HepG2 (cell line): Measurements from ENCODE around the gene NDUFS7. TPM values are rescaled to one million over a fixed set of nuclear protein-coding genes. Genes with fewer than 3 reads are reported as not detected.

Experiments used
- AGO2 ChIP-seq: fragments of 200-400 bp; formaldehyde crosslinking; optimal IDR thresholded peaks from 2 replicates; pipeline ENCODE3; 2017; ENCODE audit warnings: mild to moderate bottlenecking, low read depth, low read length, moderate library complexity
- CHD2 ChIP-seq: IDR thresholded peaks from 2 replicates; pipeline ENCODE4 v1.6.1; 2011; ENCODE audit warnings: low read depth, low read length, improper control_type of control experiment
- GABPB1 ChIP-seq: IDR thresholded peaks from 2 replicates; pipeline ENCODE4 v1.6.1; 2016; ENCODE audit warnings: mild to moderate bottlenecking, missing genetic modification reagents, moderate library complexity, missing compliant biosample characterization
- GZF1 ChIP-seq: sonication (generic); formaldehyde crosslinking; IDR thresholded peaks from 2 replicates; pipeline ENCODE4 v1.5.1; 2020; ENCODE audit warnings: mild to moderate bottlenecking, missing genetic modification reagents
- MAZ ChIP-seq, 2 experiments: sonication (generic) in 1 of 2; formaldehyde crosslinking in 1 of 2; IDR thresholded peaks; 2 replicates each; pipeline versions ENCODE4 v1.5.0 to v1.6.1; 2012 to 2020; ENCODE audit warnings: low read depth in 2 of 2, mild to moderate bottlenecking in 2 of 2, borderline replicate concordance in 1 of 2, improper control_type of control experiment in 1 of 2, low read length in 1 of 2, missing genetic modification reagents in 1 of 2, moderate library complexity in 1 of 2
- PRPF4 ChIP-seq: fragments of 200-400 bp; formaldehyde crosslinking; IDR thresholded peaks from 2 replicates; pipeline ENCODE4 v1.6.1; 2016; ENCODE audit warnings: low read length, low read depth; ENCODE audit not compliant: poor library complexity, severe bottlenecking
- ZFP37 ChIP-seq: sonication (generic); formaldehyde crosslinking; IDR thresholded peaks from 2 replicates; pipeline ENCODE4 v1.4.0; 2020; ENCODE audit warnings: missing genetic modification reagents, borderline replicate concordance
- ZMYM3 ChIP-seq: sonication (generic); formaldehyde crosslinking; IDR thresholded peaks from 2 replicates; pipeline ENCODE4 v1.5.1; 2020; ENCODE audit warnings: mild to moderate bottlenecking, missing genetic modification reagents
- ZNF331 ChIP-seq: sonication (generic); formaldehyde crosslinking; IDR thresholded peaks from 2 replicates; pipeline ENCODE4 v1.4.0; 2020; ENCODE audit warnings: missing genetic modification reagents
- ZNF34 ChIP-seq: sonication (generic); formaldehyde crosslinking; IDR thresholded peaks from 2 replicates; pipeline ENCODE4 v1.4.0; 2020; ENCODE audit warnings: mild to moderate bottlenecking, missing genetic modification reagents, borderline replicate concordance
- ZNF660 ChIP-seq: sonication (generic); formaldehyde crosslinking; IDR thresholded peaks from 2 replicates; pipeline ENCODE4 v1.5.1; 2020; ENCODE audit warnings: mild to moderate bottlenecking, low read depth, missing genetic modification reagents, borderline replicate concordance
- polyA plus RNA-seq, 8 experiments: library from polyadenylated mRNA; depleted of rRNA in 3 of 8; stranded (reverse) in 7 of 8; unstranded in 1 of 8; fragments of >200 nt; fragmentation: Illumina TruSeq in 4 of 8; extraction: Trizol in 4 of 8; gene quantifications; 2 replicates each; pipeline versions ENCODE4 v1.2.1 to v1.2.3, GENCODE V29; 2011 to 2016; ENCODE audit warnings: low read depth in 4 of 8, missing spikeins in 1 of 8, mixed read lengths in 1 of 8; ENCODE audit not compliant: insufficient read depth in 1 of 8
- total RNA-seq, 5 experiments: library from RNA; depleted of rRNA; stranded (reverse); fragments of >200 nt; fragmentation: Illumina TruSeq; extraction: Trizol; gene quantifications; 2 replicates each; pipeline ENCODE4 v1.2.3, GENCODE V29; 2016; ENCODE audit warnings: low read depth in 1 of 5
- TF ChIP-seq, protein P1 (sequence below): sonication (generic); formaldehyde crosslinking; IDR thresholded peaks from 2 replicates; pipeline ENCODE4 v1.4.0; 2020; ENCODE audit warnings: missing genetic modification reagents
- TF ChIP-seq, protein P2 (sequence below): sonication (generic); formaldehyde crosslinking; IDR thresholded peaks from 2 replicates; pipeline ENCODE4 v1.5.0; 2020; ENCODE audit warnings: missing genetic modification reagents, mild to moderate bottlenecking, borderline replicate concordance
- TF ChIP-seq, protein P3 (sequence below): sonication (generic); formaldehyde crosslinking; IDR thresholded peaks from 2 replicates; pipeline ENCODE4 v1.8.0; 2022; ENCODE audit warnings: mild to moderate bottlenecking, missing genetic modification reagents
- TF ChIP-seq, protein P4 (sequence below): sonication (generic); formaldehyde crosslinking; IDR thresholded peaks from 2 replicates; pipeline ENCODE4 v1.9.0; 2022; ENCODE audit warnings: low read depth, missing genetic modification reagents
- TF ChIP-seq, protein P5 (sequence below): sonication (generic); formaldehyde crosslinking; IDR thresholded peaks from 2 replicates; pipeline ENCODE4 v1.5.1; 2020; ENCODE audit warnings: mild to moderate bottlenecking, missing genetic modification reagents, moderate library complexity

Gene NDUFS7
- total and polyA plus RNA-seq, 2 of the 13 experiments (the other 11 are each of a cell fraction or from before 2014, with no cell fraction given), result 34.3 to 66.9 TPM

DNA sequence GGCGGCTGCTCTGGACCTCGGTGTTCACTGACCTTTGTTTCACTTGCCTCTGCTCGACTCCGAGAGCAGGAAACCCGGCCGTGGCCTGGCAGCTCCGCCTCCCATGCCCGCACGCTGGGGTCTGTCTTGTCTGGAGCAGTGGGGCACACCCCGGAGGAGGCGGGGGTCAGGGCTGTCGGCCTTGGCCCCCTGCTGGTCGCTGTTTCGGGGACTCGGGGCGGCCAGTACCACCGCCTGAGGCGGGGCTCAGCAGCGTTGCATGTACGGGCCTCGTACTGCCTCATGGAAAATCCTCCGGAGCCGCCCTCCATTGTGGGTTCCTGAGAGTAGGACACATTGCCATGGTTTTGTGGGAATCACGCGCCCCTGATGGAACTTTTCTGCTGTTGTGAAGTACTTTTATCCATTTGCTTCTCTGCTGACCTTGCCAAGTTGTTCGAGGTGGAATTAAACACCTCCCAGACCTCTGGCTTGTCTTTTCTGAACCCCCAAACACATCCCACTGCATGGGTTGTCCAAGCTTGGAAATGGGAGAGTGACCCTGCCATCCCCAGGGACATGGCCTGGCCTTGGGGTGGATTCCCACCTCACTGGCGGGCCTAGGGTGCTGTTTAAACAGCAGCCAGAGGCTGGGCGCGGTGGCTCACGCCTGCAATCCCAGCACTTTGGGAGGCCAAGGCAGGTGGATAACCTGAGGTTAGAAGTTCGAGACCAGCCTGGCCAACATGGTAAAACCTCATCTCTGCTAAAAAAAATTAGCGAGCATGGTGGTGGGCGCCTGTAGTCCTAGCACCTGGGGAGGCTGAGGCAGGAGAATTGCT is 5.5 kb upstream of the NDUFS7 start (continued):
- TF ChIP-seq, protein P1, sequence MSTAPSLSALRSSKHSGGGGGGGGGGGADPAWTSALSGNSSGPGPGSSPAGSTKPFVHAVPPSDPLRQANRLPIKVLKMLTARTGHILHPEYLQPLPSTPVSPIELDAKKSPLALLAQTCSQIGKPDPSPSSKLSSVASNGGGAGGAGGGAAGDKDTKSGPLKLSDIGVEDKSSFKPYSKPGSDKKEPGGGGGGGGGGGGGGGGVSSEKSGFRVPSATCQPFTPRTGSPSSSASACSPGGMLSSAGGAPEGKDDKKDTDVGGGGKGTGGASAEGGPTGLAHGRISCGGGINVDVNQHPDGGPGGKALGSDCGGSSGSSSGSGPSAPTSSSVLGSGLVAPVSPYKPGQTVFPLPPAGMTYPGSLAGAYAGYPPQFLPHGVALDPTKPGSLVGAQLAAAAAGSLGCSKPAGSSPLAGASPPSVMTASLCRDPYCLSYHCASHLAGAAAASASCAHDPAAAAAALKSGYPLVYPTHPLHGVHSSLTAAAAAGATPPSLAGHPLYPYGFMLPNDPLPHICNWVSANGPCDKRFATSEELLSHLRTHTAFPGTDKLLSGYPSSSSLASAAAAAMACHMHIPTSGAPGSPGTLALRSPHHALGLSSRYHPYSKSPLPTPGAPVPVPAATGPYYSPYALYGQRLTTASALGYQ (CRISPR knock-in tag), result no peak
- no peak for TF ChIP-seq ZNF660 (CRISPR knock-in tag)
- TF ChIP-seq GABPB1 (CRISPR knock-in tag), result peak; percentile 35; the same call in 1 of the 2 replicates
- TF ChIP-seq MAZ (IDR thresholded peaks at IDR 0.05; ENCODE audit: borderline replicate concordance, low read depth, low read length), result no peak
- no peak for TF ChIP-seq MAZ (CRISPR knock-in tag; IDR thresholded peaks at IDR 0.05; ENCODE audit: low read depth)
- TF ChIP-seq ZNF34 (CRISPR knock-in tag), result no peak
- peak; percentile 43 for TF ChIP-seq AGO2
- TF ChIP-seq ZMYM3, result no peak
- TF ChIP-seq, protein P2, sequence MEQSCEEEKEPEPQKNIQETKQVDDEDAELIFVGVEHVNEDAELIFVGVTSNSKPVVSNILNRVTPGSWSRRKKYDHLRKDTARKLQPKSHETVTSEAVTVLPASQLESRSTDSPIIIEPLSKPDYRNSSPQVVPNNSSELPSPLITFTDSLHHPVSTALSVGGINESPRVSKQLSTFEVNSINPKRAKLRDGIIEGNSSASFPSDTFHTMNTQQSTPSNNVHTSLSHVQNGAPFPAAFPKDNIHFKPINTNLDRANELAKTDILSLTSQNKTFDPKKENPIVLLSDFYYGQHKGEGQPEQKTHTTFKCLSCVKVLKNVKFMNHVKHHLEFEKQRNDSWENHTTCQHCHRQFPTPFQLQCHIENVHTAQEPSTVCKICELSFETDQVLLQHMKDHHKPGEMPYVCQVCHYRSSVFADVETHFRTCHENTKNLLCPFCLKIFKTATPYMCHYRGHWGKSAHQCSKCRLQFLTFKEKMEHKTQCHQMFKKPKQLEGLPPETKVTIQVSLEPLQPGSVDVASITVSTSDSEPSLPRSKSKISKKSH, result no peak
- peak; percentile 75; the same call in 1 of the 2 replicates for TF ChIP-seq ZNF331 (CRISPR knock-in tag)
- TF ChIP-seq, protein P3, sequence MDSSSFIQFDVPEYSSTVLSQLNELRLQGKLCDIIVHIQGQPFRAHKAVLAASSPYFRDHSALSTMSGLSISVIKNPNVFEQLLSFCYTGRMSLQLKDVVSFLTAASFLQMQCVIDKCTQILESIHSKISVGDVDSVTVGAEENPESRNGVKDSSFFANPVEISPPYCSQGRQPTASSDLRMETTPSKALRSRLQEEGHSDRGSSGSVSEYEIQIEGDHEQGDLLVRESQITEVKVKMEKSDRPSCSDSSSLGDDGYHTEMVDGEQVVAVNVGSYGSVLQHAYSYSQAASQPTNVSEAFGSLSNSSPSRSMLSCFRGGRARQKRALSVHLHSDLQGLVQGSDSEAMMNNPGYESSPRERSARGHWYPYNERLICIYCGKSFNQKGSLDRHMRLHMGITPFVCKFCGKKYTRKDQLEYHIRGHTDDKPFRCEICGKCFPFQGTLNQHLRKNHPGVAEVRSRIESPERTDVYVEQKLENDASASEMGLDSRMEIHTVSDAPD (CRISPR knock-in tag), result no peak
- no peak for TF ChIP-seq GZF1
- TF ChIP-seq, protein P4, sequence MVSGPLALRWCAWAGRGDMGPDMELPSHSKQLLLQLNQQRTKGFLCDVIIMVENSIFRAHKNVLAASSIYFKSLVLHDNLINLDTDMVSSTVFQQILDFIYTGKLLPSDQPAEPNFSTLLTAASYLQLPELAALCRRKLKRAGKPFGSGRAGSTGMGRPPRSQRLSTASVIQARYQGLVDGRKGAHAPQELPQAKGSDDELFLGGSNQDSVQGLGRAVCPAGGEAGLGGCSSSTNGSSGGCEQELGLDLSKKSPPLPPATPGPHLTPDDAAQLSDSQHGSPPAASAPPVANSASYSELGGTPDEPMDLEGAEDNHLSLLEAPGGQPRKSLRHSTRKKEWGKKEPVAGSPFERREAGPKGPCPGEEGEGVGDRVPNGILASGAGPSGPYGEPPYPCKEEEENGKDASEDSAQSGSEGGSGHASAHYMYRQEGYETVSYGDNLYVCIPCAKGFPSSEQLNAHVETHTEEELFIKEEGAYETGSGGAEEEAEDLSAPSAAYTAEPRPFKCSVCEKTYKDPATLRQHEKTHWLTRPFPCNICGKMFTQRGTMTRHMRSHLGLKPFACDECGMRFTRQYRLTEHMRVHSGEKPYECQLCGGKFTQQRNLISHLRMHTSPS (CRISPR knock-in tag), result 0 out of 2 replicates have a peak, but pooled peaks have one; percentile 27
- TF ChIP-seq, protein P5, sequence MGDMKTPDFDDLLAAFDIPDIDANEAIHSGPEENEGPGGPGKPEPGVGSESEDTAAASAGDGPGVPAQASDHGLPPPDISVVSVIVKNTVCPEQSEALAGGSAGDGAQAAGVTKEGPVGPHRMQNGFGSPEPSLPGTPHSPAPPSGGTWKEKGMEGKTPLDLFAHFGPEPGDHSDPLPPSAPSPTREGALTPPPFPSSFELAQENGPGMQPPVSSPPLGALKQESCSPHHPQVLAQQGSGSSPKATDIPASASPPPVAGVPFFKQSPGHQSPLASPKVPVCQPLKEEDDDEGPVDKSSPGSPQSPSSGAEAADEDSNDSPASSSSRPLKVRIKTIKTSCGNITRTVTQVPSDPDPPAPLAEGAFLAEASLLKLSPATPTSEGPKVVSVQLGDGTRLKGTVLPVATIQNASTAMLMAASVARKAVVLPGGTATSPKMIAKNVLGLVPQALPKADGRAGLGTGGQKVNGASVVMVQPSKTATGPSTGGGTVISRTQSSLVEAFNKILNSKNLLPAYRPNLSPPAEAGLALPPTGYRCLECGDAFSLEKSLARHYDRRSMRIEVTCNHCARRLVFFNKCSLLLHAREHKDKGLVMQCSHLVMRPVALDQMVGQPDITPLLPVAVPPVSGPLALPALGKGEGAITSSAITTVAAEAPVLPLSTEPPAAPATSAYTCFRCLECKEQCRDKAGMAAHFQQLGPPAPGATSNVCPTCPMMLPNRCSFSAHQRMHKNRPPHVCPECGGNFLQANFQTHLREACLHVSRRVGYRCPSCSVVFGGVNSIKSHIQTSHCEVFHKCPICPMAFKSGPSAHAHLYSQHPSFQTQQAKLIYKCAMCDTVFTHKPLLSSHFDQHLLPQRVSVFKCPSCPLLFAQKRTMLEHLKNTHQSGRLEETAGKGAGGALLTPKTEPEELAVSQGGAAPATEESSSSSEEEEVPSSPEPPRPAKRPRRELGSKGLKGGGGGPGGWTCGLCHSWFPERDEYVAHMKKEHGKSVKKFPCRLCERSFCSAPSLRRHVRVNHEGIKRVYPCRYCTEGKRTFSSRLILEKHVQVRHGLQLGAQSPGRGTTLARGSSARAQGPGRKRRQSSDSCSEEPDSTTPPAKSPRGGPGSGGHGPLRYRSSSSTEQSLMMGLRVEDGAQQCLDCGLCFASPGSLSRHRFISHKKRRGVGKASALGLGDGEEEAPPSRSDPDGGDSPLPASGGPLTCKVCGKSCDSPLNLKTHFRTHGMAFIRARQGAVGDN (CRISPR knock-in tag), result peak; percentile 68
- TF ChIP-seq PRPF4, result no peak
- no peak for TF ChIP-seq CHD2
- TF ChIP-seq ZFP37 (CRISPR knock-in tag), result no peak
